ENCODE results near the gene ZP1.

- TF ChIP-seq ZNF274 (IDR thresholded peaks at IDR 0.05; ENCODE audit: low read depth, low read length), result no peak
- no peak for TF ChIP-seq SUZ12 (IDR thresholded peaks at IDR 0.05; ENCODE audit: extremely low read depth, insufficient read depth, insufficient read length)
- no peak for TF ChIP-seq YY1 (IDR thresholded peaks at IDR 0.05; ENCODE audit: insufficient read depth, insufficient read length)
These were observed 56.4 kb downstream of the ZP1 start for GRCh38 chr11:60923800-60924109.
